HG02938 (cell line): ENCODE data around the gene KCTD14.
"Not testable (repeated sequence)": the region's sequence is repeated elsewhere in the genome, so short reads cannot be mapped to it uniquely, and the experiment has no call there.

Source experiments
- ATAC-seq: cut with Tn5 transposase; IDR thresholded peaks from one replicate; pipeline ENCODE4 v1.9.1; 2021; ENCODE audit warnings: mild to moderate bottlenecking, moderate library complexity; ENCODE audit not compliant: unreplicated experiment

Gene KCTD14

DNA sequence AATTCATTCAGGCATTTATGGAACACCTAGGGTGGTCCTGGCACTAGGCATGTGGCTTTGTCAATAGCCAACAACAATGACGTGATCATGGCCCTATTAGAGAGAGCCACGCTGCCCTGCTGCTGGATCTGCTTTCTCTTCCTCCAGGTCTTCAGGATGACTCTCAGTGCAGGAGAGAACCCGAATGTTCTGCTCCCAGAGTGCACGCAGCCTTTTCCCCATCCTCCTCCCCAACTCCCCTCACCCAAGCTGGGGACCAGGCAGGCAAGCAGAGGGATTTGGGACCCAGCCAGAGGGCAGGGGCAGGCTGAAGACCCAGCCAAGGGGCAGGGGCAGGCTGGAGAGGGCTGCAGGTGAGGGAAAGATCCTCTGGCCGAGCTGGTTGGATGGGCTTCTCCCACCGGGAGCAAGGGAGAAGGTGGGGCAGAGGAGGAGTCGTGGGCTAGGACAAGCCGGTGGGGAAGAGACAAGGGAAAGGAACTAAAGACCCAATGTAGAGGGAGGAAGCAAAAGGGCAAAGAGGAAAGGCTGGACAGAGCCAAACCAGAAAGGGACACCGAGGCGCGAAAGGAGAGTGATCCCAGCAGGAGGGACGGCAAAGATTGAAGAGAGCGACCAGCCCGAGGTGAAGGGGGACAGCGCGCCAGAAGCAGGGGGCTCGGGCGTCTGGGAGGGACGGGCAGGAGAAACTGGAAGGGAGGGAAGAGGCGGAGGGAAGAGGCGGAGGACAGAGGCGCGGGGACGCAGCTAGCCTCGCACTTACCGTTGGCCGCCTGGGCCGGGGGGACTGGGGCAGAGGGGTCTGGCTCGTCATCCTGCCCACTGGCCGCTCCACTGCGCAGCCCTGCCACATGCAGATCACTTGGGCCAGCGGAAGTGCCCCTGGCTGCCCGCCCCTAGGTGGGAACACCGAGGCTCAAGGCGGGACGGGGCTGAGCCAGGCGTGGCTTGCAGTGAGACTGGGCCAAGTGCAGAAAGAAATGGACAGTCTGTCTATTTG is at the start of gene KCTD14:
TSS of gene KCTD14 (minus strand) at position 880 of the 1,000 bp plus-strand sequence. CDS start at position 853, 27 bp downstream.
- ATAC-seq = no peak

DNA sequence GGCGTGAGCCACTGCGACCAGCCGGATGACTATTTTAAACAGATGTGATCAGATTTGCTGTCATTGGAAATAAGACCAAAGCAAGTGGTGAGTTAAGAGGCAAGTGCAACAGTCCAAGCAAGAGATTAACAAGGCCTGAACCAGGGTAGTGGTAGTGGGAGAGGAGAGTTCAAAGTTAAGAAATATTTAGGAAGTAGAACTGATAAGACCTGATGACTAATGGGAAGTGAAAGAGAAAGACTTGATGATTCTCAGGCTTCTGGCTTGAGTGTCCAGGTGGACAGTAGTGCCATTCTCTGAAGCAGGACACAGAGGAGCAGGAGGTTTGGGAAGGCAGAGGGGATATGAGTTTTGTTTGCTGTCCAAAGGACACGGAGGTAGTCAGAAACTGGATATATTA is 49.4 kb upstream of the KCTD14 start:
- ATAC-seq = no peak

- no peak for ATAC-seq
Observed at GRCh38 chr11:78071717-78072116, 48.6 kb upstream of the KCTD14 start.

GRCh38 chr11:78070621-78071020 is 47.5 kb upstream of the KCTD14 start:
- ATAC-seq = no peak

DNA sequence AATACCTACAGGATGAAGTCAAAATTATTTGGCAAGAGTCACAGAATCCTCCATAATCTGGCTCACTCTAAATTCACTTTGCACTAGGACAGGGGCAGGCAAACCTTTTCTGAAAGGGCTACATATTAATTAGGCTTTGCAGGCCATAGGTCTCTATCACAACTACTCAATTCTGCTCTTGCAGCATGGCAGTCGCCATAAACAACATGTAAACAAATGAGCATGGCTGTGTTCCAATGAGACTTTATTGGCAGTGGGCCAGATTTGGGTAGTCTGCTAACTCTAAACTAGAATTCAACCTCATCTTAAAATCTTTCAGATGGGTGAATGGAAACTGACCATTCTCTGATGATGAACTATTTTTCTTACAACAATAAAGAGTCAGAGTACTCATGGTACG is 46.4 kb upstream of the KCTD14 start:
- no peak for ATAC-seq

- ATAC-seq = no peak
Observed at GRCh38 chr11:78067704-78068103, 44.6 kb upstream of the KCTD14 start.

- ATAC-seq = no peak
Observed at GRCh38 chr11:78066471-78066870, 43.4 kb upstream of the KCTD14 start.

- ATAC-seq = no peak
Observed at GRCh38 chr11:78065203-78065602, 42.1 kb upstream of the KCTD14 start.

DNA sequence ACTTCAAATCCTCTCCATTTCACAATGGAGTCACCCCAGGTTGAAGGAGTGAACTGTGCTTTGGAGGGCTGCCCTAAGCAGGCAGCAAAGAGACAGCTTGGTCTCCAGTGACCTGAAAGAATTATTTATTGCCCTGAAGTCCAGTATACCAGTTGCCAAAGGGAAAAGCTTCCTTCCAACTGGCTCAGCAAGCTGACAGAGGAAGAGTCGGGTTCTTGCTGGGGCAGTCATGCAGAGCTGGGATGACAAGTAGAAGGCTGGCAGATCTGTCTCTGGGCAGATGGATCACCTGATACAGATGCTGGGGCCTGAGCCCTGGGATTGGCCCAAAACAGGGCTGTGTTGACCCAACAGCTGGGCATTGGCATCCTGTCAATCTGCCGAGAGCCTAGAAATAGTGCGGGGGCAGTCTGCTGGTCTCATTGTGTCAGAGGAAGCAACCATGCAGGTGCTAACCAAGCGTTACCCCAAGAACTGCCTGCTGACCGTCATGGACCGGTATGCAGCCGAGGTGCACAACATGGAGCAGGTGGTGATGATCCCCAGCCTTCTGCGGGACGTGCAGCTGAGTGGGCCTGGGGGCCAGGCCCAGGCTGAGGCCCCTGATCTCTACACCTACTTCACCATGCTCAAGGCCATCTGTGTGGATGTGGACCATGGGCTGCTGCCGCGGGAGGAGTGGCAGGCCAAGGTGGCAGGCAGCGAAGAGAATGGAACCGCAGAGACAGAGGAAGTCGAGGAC is 40.5 kb upstream of the KCTD14 start, which contains the start of gene THRSP:
TSS of gene THRSP (plus strand) at position 422 of the 742 bp plus-strand sequence. CDS start at position 443, 21 bp downstream.
- ATAC-seq = no peak

DNA sequence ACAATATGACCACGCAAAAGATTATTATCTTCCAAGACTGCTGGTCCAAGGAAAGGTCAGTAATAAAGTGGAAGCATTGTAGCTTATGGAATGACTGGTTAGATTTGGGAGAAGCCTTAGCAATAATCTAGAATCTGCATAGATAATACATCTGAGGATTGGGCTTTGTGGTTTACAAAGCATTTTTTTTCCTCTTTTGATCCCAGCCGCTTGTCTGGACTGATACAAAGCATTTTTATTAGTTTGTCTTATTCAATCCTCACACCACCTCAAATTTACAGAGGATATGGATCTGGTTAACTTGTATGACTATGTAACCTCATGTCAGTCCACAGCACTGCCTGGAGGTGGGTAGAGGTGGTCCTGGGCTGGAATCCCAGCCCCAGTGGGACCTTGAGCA is 39.6 kb upstream of the KCTD14 start:
- no peak for ATAC-seq

DNA sequence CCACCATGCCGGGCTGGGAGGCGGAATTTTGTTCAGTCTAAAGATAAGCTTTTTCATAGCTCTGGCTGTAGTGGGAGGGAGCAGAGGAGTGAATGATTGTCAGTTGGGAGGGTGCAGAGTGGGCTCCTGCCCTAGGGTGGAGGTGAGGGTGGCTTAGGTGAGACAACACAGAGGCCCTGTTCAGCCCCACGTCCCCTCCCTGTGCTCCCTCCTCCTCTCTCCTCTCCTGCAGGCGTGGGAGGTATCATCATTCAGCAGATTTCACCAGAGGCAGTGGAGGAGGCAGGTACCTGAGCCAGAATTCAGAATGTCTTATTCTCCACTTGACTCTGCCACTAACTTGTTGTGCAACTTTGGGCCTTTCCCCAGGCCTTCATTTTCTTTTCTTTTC is 38.8 kb upstream of the KCTD14 start:
- ATAC-seq = no peak

DNA sequence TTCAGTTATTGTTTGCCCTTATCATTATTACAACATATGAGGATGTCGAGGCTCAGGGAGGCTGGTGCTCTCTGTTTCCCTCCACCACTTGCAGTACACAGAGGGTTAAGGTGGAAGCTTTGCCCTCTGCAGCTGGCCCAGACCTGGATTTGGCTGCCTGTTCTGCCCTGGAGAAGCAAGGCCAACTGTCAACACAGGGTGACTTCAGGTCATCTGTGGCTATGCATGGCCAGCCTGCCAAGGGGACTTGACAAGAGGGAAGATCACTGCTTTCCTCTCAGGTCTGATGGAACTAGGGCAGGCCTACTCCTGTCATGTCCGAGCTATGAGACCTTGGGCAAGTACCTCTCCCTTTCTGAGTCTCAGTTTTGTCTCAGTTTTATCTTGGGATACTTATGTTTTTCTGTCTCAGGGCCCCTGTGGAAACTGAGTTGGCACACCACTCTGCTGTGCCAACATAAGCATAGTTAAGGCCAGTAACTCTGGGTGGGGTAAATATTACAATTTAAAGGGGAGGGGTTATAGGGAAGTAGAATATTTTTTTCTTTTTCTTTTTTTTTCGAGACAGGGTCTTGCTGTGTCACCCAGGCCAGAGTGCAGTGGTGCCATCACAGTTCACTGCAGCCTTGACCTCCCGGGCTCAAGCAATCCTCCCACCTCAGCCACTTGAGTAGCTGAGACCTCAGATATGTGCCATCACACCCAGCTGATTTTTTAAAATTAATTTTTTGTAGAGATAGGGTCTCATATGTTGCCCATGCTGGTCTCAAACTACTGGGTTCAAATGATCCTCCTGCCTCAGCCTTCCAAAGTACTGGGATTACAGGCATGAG is 38.2 kb upstream of the KCTD14 start:
- ATAC-seq = no peak

- no peak for ATAC-seq
Observed at GRCh38 chr11:78060533-78060932, 37.5 kb upstream of the KCTD14 start.

GRCh38 chr11:78059749-78060328 is 36.8 kb upstream of the KCTD14 start:
- ATAC-seq = not testable (repeated sequence)

DNA sequence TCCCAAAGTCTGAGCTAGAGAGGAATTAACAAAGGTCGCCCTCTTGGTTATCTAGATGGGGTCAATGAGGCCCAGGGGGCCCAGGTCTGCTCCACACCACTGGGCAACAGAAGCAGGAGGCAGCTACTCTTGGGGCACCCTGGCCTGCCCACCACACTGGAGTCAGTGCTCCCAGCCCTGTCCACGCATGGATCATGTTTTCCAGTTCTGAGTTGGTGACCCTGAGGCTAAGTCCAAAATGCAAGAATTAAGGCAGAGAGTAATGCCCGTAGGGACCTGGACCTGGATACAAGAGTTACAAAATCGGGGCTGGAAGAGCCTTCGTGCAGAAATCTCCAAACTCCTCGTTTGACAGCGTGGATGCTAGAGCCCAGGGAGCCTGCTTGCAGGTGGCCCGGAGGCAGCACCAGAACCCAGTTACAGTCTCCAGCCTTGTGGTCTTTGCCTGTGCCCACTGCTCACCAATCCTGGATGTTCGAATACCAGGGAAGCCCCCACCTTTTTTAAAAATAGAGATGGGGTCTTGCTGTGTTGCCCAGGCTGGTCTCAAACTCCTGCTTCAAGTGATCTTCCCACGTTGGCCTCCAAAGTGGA is 34.5 kb upstream of the KCTD14 start:
- no peak for ATAC-seq

DNA sequence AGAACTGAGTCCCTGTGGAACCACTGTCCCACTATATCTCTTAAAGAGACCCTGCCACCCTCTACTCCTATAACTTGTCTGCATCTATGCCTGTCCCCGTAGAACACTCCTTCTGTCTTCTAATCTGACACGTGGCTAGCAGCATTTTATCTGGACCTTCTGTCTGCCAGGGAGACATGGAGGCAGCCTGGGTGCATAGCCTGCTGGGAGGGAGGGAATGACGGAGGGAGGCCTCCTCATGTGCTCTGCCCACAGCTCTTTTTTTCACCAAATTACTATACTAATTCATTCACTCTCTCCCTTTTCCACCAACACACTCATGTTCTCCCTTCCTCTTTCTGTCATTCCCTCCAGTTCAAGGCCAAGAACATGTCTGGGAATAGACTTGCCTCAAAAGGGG is 33.0 kb upstream of the KCTD14 start:
- no peak for ATAC-seq

GRCh38 chr11:78054971-78055370 is 31.9 kb upstream of the KCTD14 start:
- ATAC-seq = no peak

DNA sequence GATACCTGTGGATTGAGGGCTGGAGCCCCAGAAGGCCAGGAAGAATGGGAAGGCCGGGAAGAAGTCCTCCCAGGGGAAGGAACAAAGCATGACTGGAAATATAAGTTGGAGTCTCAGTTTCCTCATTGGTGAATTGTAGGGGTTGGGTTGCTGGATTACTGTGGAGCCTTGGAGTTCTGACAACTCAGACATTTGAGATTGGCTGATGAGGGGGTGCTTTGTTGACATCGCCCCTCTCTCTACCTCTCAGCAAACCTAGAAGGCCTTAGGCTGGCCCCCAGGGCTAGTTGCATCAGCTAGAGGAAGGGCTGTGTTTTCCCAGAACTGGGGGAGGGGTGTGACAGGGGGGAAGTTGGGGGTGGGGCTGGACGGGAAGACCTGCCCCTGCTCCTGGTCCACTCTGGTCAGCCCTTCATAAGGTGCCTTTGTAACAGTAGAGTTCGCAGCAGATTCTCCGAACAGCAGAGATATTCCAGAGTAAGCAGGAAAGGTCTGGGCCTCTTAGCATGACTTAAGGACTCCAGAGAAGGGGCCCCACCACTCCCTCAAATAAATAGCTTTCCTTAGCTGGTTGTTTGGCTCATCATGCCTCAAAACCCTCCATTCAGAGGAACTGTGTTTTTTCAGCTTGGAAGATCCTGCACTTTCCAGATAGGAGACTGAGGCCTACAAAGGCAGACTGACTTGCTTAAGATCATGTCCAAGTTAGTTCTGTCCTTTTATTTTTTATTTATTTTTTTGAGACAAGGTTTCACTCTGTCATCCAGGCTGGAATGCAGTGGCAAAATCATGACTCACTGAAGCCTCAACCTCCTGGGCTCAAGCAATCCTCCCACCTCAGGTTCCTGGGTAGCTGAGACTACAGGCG is 28.1 kb upstream of the KCTD14 start:
- no peak for ATAC-seq

- ATAC-seq = no peak
Observed at GRCh38 chr11:78049348-78049747, 26.3 kb upstream of the KCTD14 start.
